Measurements from ENCODE around the gene SMIM22. TPM values are rescaled to one million over a fixed set of nuclear protein-coding genes. Genes with fewer than 3 reads are reported as not detected.

Gene SMIM22
- total RNA-seq, 2 donors from 2014 or later = not detected

GRCh38 chr16:4811773-4812172 lies 16.6 kb downstream of the SMIM22 start:
- WGBS, 2 experiments (ENCODE audit: insufficient coverage in 1 of 2, insufficient read length in 1 of 2) = 93 to 96% methylated on average over 4 to 9 of the region's 9 CpGs
- H3K27me3 Mint-ChIP-seq (ENCODE audit: insufficient read depth) = no peaks in the 10 kb centered on the region
- Histone ChIP-seq H3K4me1 (ENCODE audit: control insufficient read depth, insufficient read depth, low read length) (no peaks in the 10 kb centered on the region), H3K9me3 (ENCODE audit: control insufficient read depth, low read length) (no peaks in the 10 kb centered on the region), H3K9ac (ENCODE audit: extremely low read depth, low read length, poor library complexity, severe bottlenecking) (no peak overlapping the region), H3K36me3 (ENCODE audit: control insufficient read depth, insufficient read depth, low read length) (peaks cover 74% of the 10 kb centered on the region), H3K27me3 (ENCODE audit: control insufficient read depth, insufficient read depth, low read length, poor library complexity, severe bottlenecking) (no peaks in the 10 kb centered on the region), H3K27ac (ENCODE audit: low read depth, low read length) (no peak overlapping the region), H3K4me3 (ENCODE audit: low read length) (no peak overlapping the region)
- DNase-seq = no peak
- peaks cover 61% of the 10 kb centered on the region for H3K36me3 Mint-ChIP-seq (ENCODE audit: low read depth)
- no peaks in the 10 kb centered on the region for H3K9me3 Mint-ChIP-seq
- TF ChIP-seq, protein P1, sequence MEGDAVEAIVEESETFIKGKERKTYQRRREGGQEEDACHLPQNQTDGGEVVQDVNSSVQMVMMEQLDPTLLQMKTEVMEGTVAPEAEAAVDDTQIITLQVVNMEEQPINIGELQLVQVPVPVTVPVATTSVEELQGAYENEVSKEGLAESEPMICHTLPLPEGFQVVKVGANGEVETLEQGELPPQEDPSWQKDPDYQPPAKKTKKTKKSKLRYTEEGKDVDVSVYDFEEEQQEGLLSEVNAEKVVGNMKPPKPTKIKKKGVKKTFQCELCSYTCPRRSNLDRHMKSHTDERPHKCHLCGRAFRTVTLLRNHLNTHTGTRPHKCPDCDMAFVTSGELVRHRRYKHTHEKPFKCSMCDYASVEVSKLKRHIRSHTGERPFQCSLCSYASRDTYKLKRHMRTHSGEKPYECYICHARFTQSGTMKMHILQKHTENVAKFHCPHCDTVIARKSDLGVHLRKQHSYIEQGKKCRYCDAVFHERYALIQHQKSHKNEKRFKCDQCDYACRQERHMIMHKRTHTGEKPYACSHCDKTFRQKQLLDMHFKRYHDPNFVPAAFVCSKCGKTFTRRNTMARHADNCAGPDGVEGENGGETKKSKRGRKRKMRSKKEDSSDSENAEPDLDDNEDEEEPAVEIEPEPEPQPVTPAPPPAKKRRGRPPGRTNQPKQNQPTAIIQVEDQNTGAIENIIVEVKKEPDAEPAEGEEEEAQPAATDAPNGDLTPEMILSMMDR (conservative IDR thresholded peaks at IDR 0.05) = no peak
- no peaks in the 10 kb centered on the region for H3K4me1 Mint-ChIP-seq
- H3K4me3 Mint-ChIP-seq = no peak overlapping the region
- H3K27ac Mint-ChIP-seq = no peak overlapping the region

DNA sequence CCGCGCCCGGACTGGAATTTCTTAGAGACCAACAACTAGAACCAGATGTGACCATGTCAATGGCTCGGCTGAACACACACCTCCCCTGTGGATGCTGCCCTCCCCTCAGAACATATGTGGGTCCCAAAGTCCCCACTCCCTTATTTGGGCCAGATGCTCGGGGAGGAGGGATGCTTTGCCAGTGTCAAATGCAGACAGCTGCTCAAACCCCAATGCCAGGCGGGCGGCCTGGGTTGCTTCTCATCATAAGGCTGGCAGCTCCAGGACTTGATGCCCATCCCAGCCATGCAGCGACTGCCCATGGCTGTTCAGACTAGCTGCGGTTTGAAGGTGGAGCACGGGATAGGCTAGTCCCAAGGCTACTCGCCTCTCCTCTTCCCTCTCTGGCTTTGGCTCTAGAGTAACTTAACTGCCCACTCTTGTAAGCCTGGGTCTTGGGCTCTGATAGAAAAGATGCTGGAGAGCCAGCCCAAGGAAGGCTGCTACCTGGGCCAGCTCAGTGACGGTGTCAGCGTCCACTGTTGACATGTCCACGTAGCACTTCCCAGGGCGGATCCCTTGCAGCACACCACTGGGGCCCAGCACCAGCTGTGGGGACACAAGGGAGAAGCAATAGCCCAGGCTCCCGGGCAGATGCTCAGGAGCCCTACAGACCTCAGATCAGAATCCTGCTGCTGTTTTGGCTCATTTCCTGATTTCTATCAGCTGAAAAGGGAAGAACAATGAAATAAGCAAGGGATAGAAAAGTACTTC lies 18.3 kb downstream of the SMIM22 start:
- H3K4me1 Mint-ChIP-seq = no peaks in the 10 kb centered on the region
- TF ChIP-seq, protein P1 (conservative IDR thresholded peaks at IDR 0.05) = no peak
- DNase-seq = no peak
- H3K9me3 Mint-ChIP-seq = no peaks in the 10 kb centered on the region
- Histone ChIP-seq H3K27me3 (ENCODE audit: control insufficient read depth, insufficient read depth, low read length, poor library complexity, severe bottlenecking) (no peaks in the 10 kb centered on the region), H3K9me3 (ENCODE audit: control insufficient read depth, low read length) (no peaks in the 10 kb centered on the region), H3K36me3 (ENCODE audit: control insufficient read depth, insufficient read depth, low read length) (peaks cover 70% of the 10 kb centered on the region), H3K27ac (ENCODE audit: low read depth, low read length) (no peak overlapping the region), H3K9ac (ENCODE audit: extremely low read depth, low read length, poor library complexity, severe bottlenecking) (no peak overlapping the region), H3K4me3 (ENCODE audit: low read length) (no peak overlapping the region), H3K4me1 (ENCODE audit: control insufficient read depth, insufficient read depth, low read length) (no peaks in the 10 kb centered on the region)
- peaks cover 63% of the 10 kb centered on the region for H3K36me3 Mint-ChIP-seq (ENCODE audit: low read depth)
- 96 to 100% methylated on average over 13 to 16 of the region's 16 CpGs for WGBS, 2 experiments (ENCODE audit: insufficient coverage in 1 of 2, insufficient read length in 1 of 2)
- no peak overlapping the region for H3K4me3 Mint-ChIP-seq
- no peaks in the 10 kb centered on the region for H3K27me3 Mint-ChIP-seq (ENCODE audit: insufficient read depth)
- no peak overlapping the region for H3K27ac Mint-ChIP-seq

DNA sequence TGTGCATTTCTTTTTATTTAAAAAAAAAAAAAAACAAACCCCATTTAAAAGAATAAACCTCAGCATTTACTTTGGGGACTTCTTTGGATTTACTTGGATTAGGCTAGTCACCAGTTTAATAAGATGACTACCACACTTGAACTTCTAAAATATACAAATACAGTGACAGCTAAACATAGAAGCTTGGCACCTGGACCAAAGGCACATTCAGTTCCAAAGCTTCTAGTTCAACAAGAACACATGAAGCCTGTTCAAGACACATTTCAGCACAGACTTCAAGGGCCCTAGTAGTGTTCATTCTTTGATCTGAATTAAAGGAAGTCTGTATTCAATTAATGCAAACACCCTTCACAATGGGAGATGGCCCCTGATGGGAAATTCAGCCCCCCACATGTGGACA lies 18.9 kb downstream of the SMIM22 start:
- Histone ChIP-seq H3K4me3 (ENCODE audit: low read length) (no peak overlapping the region), H3K4me1 (ENCODE audit: control insufficient read depth, insufficient read depth, low read length) (no peaks in the 10 kb centered on the region), H3K27ac (ENCODE audit: low read depth, low read length) (no peak overlapping the region), H3K36me3 (ENCODE audit: control insufficient read depth, insufficient read depth, low read length) (peaks cover 65% of the 10 kb centered on the region), H3K9ac (ENCODE audit: extremely low read depth, low read length, poor library complexity, severe bottlenecking) (no peak overlapping the region), H3K27me3 (ENCODE audit: control insufficient read depth, insufficient read depth, low read length, poor library complexity, severe bottlenecking) (no peaks in the 10 kb centered on the region), H3K9me3 (ENCODE audit: control insufficient read depth, low read length) (no peaks in the 10 kb centered on the region)
- Mint-ChIP-seq H3K9me3 (no peaks in the 10 kb centered on the region), H3K36me3 (ENCODE audit: low read depth) (peaks cover 64% of the 10 kb centered on the region), H3K4me3 (no peak overlapping the region), H3K27me3 (ENCODE audit: insufficient read depth) (no peaks in the 10 kb centered on the region), H3K27ac (no peak overlapping the region), H3K4me1 (no peaks in the 10 kb centered on the region)
- TF ChIP-seq, protein P1 (conservative IDR thresholded peaks at IDR 0.05) = no peak
- no peak for DNase-seq

Data from endodermal cell (in vitro differentiated cells).